Measurements from ENCODE around the gene ACAP3. TPM values are rescaled to one million over a fixed set of nuclear protein-coding genes. Genes with fewer than 3 reads are reported as not detected.

The ACAP3 gene
- total and polyA plus RNA-seq, 10 of the 15 experiments (the other 5 are each of a cell fraction or from before 2014, with no cell fraction given): 0.05 to 34.2 (median 7.1) TPM

DNA sequence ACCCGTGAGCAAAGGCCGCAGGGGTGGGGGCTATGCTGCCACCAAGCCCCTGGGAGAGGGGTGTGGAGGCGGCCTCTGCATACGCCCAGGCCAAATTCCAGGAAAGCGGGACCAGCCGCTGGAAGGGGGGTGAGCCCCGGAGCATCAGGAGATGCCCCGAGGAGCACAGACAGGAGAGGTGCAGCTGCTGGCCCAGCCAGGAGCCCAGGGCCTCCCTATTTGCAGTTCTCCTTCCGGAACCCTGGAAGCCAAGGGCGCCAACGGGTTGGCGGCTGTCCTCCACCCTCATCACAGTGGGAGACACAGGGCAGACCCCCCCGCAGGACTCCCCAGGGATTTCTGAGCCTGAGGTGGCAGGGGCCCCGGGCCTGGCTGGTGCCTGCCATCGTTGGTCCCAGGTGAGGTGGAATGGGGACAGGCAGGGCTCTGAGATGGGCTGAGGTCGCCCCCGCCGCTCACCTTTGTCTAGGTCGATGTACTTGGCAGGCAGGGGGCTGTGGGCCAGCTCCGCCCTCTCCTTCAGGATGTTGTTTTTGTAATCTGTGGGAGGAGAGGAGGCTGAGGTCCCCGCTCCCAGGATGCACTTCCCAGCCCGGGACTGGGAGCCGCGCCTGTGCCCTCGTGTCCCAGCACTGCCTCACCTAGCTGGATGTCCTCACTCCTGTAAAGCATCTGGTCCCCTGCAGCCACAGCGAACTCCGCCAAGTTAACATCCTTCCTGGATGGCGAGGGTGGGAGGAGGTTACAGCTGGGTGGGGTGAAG, 45.8 kb upstream of the ACAP3 start:
- SMC1A ChIA-PET (ENCODE audit: uncharacterized antibody, unreplicated experiment): no interaction called here
- POLR2A ChIA-PET: no interaction called here
- Histone ChIP-seq H2AFZ (ENCODE audit: control insufficient read depth, low read depth, low read length) (no peak overlapping the region), H3K27ac (ENCODE audit: control insufficient read depth, insufficient read depth) (no peak overlapping the region), H3K27me3 (replicated peaks in 1 of 2; ENCODE audit: control insufficient read depth in 2 of 2, insufficient read depth in 2 of 2, low read length in 1 of 2) (peaks cover 0 to 3% of the 10 kb centered on the region in 2 experiments; a peak in 2 of 4 replicates), H3K36me3 (ENCODE audit: control insufficient read depth in 2 of 2, insufficient read depth in 2 of 2, low read length in 1 of 2) (no peaks in the 10 kb centered on the region), H3K9ac (ENCODE audit: control insufficient read depth, insufficient read depth, low read length) (no peak overlapping the region), H3K79me2 (ENCODE audit: control insufficient read depth, insufficient read depth, low read length) (no peaks in the 10 kb centered on the region; the same call in 1 of the 2 replicates), H3K4me2 (ENCODE audit: control insufficient read depth, insufficient read depth) (no peak overlapping the region), H4K20me1 (ENCODE audit: control insufficient read depth, insufficient read depth) (no peaks in the 10 kb centered on the region), H3K4me1 (ENCODE audit: control insufficient read depth, insufficient read depth, low read length) (no peaks in the 10 kb centered on the region), H3K4me3 (no peak overlapping the region), H3K9me3 (replicated peaks; ENCODE audit: control insufficient read depth, insufficient read depth, low read length) (no peaks in the 10 kb centered on the region)
- 25% methylated on average over 28 of the region's 28 CpGs for WGBS (ENCODE audit: insufficient coverage, insufficient replicate concordance, low lambda C conversion rate, missing lambda C conversion rate)
- intact Hi-C loops (cut with micrococcal nuclease; ENCODE audit: unreplicated experiment): no loop called here
- in situ Hi-C loops (cut with MboI): no loop called here
- DNase-seq (ENCODE audit: low read depth, low spot score) (no peak), ATAC-seq (no peak), FAIRE-seq (no peak)
- no TSS peak for BruUV-seq (replicated peaks)
- TF ChIP-seq SIX5 (IDR thresholded peaks at IDR 0.05; ENCODE audit: low read depth, low read length, severe bottlenecking): no peak
- TF ChIP-seq MLLT1 (IDR thresholded peaks at IDR 0.05): no peak
- TF ChIP-seq, protein P1, sequence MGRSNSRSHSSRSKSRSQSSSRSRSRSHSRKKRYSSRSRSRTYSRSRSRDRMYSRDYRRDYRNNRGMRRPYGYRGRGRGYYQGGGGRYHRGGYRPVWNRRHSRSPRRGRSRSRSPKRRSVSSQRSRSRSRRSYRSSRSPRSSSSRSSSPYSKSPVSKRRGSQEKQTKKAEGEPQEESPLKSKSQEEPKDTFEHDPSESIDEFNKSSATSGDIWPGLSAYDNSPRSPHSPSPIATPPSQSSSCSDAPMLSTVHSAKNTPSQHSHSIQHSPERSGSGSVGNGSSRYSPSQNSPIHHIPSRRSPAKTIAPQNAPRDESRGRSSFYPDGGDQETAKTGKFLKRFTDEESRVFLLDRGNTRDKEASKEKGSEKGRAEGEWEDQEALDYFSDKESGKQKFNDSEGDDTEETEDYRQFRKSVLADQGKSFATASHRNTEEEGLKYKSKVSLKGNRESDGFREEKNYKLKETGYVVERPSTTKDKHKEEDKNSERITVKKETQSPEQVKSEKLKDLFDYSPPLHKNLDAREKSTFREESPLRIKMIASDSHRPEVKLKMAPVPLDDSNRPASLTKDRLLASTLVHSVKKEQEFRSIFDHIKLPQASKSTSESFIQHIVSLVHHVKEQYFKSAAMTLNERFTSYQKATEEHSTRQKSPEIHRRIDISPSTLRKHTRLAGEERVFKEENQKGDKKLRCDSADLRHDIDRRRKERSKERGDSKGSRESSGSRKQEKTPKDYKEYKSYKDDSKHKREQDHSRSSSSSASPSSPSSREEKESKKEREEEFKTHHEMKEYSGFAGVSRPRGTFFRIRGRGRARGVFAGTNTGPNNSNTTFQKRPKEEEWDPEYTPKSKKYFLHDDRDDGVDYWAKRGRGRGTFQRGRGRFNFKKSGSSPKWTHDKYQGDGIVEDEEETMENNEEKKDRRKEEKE (IDR thresholded peaks at IDR 0.05): no peak
- no peak for TF ChIP-seq STAT1 (conservative IDR thresholded peaks at IDR 0.05)
- TF ChIP-seq TCF3 (IDR thresholded peaks at IDR 0.05; ENCODE audit: borderline replicate concordance, insufficient read depth, low read depth, low read length): no peak
- no peak for TF ChIP-seq NFXL1 (IDR thresholded peaks at IDR 0.05; ENCODE audit: borderline replicate concordance)
- TF ChIP-seq, protein P2, sequence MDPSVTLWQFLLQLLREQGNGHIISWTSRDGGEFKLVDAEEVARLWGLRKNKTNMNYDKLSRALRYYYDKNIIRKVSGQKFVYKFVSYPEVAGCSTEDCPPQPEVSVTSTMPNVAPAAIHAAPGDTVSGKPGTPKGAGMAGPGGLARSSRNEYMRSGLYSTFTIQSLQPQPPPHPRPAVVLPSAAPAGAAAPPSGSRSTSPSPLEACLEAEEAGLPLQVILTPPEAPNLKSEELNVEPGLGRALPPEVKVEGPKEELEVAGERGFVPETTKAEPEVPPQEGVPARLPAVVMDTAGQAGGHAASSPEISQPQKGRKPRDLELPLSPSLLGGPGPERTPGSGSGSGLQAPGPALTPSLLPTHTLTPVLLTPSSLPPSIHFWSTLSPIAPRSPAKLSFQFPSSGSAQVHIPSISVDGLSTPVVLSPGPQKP (IDR thresholded peaks at IDR 0.05; ENCODE audit: low read depth, low read length): no peak
- TF ChIP-seq LARP7 (IDR thresholded peaks at IDR 0.05): no peak
- no peak for TF ChIP-seq ZZZ3 (IDR thresholded peaks at IDR 0.05; ENCODE audit: control insufficient read depth, insufficient read length, low read depth)
- TF ChIP-seq NFYB (IDR thresholded peaks at IDR 0.05; ENCODE audit: insufficient read depth, low read depth, low read length): no peak
- TF ChIP-seq SMAD1 (IDR thresholded peaks at IDR 0.05; ENCODE audit: low read depth, partially characterized antibody): no peak
- TF ChIP-seq TARDBP (IDR thresholded peaks at IDR 0.05; ENCODE audit: borderline replicate concordance): no peak
- TF ChIP-seq E2F4 (IDR thresholded peaks at IDR 0.05; ENCODE audit: low read depth, low read length): no peak
- CTCF ChIA-PET: no interaction called here
- RAD21 ChIA-PET (ENCODE audit: unreplicated experiment): no interaction called here
